CD14-positive monocyte (primary cell): ENCODE data around the gene LMTK2. TPM values are rescaled to one million over a fixed set of nuclear protein-coding genes. Genes with fewer than 3 reads are reported as not detected.

Experiments
- DNase-seq, 3 donors: peaks; one replicate each; pipeline ENCODE4 v3.0.0-alpha.2; 2011 to 2022
- H2AFZ ChIP-seq: 2 replicates; pipeline ENCODE4 v1.6.0; 2012; ENCODE audit warnings: mild to moderate bottlenecking, low read depth, low read length, inconsistent platforms; ENCODE audit not compliant: insufficient read depth, poor library complexity, severe bottlenecking
- H3K27ac ChIP-seq, 2 donors: 1 replicate in 1 of 2; 2 replicates in 1 of 2; pipeline ENCODE4 v1.5.1; 2012 to 2013; ENCODE audit warnings: low read length in 2 of 2, control low read depth in 1 of 2, inconsistent platforms in 1 of 2, low read depth in 1 of 2, mild to moderate bottlenecking in 1 of 2
- H3K27me3 ChIP-seq, 2 donors: one replicate each; pipeline versions ENCODE4 v1.6.0 to v1.6.1; 2011 to 2013; ENCODE audit warnings: low read length in 2 of 2; ENCODE audit not compliant: control insufficient read depth in 2 of 2, insufficient read depth in 2 of 2
- H3K36me3 ChIP-seq, 2 donors: replicated peaks in 1 of 2; 1 replicate in 1 of 2; 2 replicates in 1 of 2; pipeline versions ENCODE4 v1.5.1 to v1.6.1; 2012 to 2013; ENCODE audit warnings: low read length in 2 of 2, control low read depth in 1 of 2, inconsistent platforms in 1 of 2, mild to moderate bottlenecking in 1 of 2; ENCODE audit not compliant: insufficient read depth in 2 of 2, control insufficient read depth in 1 of 2
- H3K4me1 ChIP-seq, 2 donors: 1 replicate in 1 of 2; 2 replicates in 1 of 2; pipeline versions ENCODE4 v1.5.1 to v1.6.1; 2012 to 2013; ENCODE audit warnings: low read length in 2 of 2, control low read depth in 1 of 2, inconsistent platforms in 1 of 2, mild to moderate bottlenecking in 1 of 2, moderate library complexity in 1 of 2; ENCODE audit not compliant: insufficient read depth in 2 of 2, control insufficient read depth in 1 of 2
- H3K4me2 ChIP-seq: replicated peaks from 2 replicates; pipeline ENCODE3; 2012; ENCODE audit warnings: low read length, moderate library complexity, mild to moderate bottlenecking; ENCODE audit not compliant: poor library complexity, severe bottlenecking; ENCODE audit errors: extremely low read depth
- H3K4me3 ChIP-seq, 3 experiments: fragments of 200-600 bp in 1 of 3; sonication (generic) in 1 of 3; replicated peaks in 1 of 3; 1 replicate in 2 of 3; 2 replicates in 1 of 3; pipeline ENCODE4 v1.5.1; 2011 to 2013; ENCODE audit warnings: low read length in 3 of 3, mild to moderate bottlenecking in 3 of 3, control low read depth in 2 of 3, low read depth in 2 of 3, inconsistent platforms in 1 of 3, moderate library complexity in 1 of 3
- H3K79me2 ChIP-seq: 2 replicates; pipeline ENCODE4 v1.6.0; 2012; ENCODE audit warnings: mild to moderate bottlenecking, control low read depth, inconsistent platforms, low read length, moderate library complexity; ENCODE audit not compliant: insufficient read depth
- H3K9ac ChIP-seq: 2 replicates; pipeline ENCODE4 v1.6.0; 2017; ENCODE audit warnings: low read length, mild to moderate bottlenecking; ENCODE audit not compliant: insufficient read depth, poor library complexity, severe bottlenecking
- H3K9me3 ChIP-seq, 2 donors: replicated peaks in 1 of 2; 1 replicate in 1 of 2; 2 replicates in 1 of 2; pipeline versions ENCODE4 v1.5.1 to v1.6.1; 2012 to 2013; ENCODE audit warnings: low read length in 2 of 2, control low read depth in 1 of 2; ENCODE audit not compliant: control insufficient read depth in 1 of 2, insufficient read depth in 1 of 2
- H4K20me1 ChIP-seq: 2 replicates; pipeline ENCODE4 v1.6.0; 2012; ENCODE audit warnings: mild to moderate bottlenecking, low read length, control low read depth, moderate library complexity; ENCODE audit not compliant: insufficient read depth
- H3K27ac Mint-ChIP-seq, 7 donors: one replicate each; pipeline ENCODE4 v1.8.0; 2020; ENCODE audit warnings: mild to moderate bottlenecking in 7 of 7, mixed read lengths in 7 of 7, moderate library complexity in 6 of 7, inconsistent platforms in 2 of 7
- H3K27me3 Mint-ChIP-seq, 3 donors: one replicate each; pipeline ENCODE4 v1.8.0; 2021 to 2022; ENCODE audit warnings: low read depth in 3 of 3, mild to moderate bottlenecking in 3 of 3, mixed read lengths in 3 of 3, moderate library complexity in 3 of 3, inconsistent platforms in 1 of 3
- H3K36me3 Mint-ChIP-seq, 2 donors: one replicate each; pipeline ENCODE4 v1.8.0; 2020; ENCODE audit warnings: mixed read lengths in 2 of 2, inconsistent platforms in 1 of 2, mild to moderate bottlenecking in 1 of 2
- H3K4me1 Mint-ChIP-seq: one replicate; pipeline ENCODE4 v1.8.0; 2020; ENCODE audit warnings: mild to moderate bottlenecking, mixed read lengths
- H3K4me3 Mint-ChIP-seq, 2 donors: one replicate each; pipeline ENCODE4 v1.8.0; 2020; ENCODE audit warnings: mild to moderate bottlenecking in 2 of 2, mixed read lengths in 2 of 2, moderate library complexity in 1 of 2
- H3K9me3 Mint-ChIP-seq, 7 donors: one replicate each; pipeline ENCODE4 v1.8.0; 2020 to 2022; ENCODE audit warnings: mixed read lengths in 7 of 7, mild to moderate bottlenecking in 6 of 7, moderate library complexity in 6 of 7, inconsistent platforms in 2 of 7
- CTCF ChIP-seq: fragments of 200-600 bp; IDR thresholded peaks from one replicate; pipeline ENCODE4 v1.8.0; 2022; ENCODE audit warnings: antibody characterized with exemption, mild to moderate bottlenecking
- WGBS: methylation state at CpG from one replicate; pipeline ENCODE4 v1.1.5; 2013; ENCODE audit warnings: missing lambda C conversion rate; ENCODE audit not compliant: insufficient coverage; 5-methylcytosine and 5-hydroxymethylcytosine counted together
- intact Hi-C, 2 donors: fragments of 100-400 bp; cut with micrococcal nuclease; formaldehyde crosslinking; loops; one replicate each; pipeline versions ENCODE4 v1.15.0 to v1.15.1; 2023
- polyA plus RNA-seq, 3 donors: library from polyadenylated mRNA; depleted of rRNA in 1 of 3; unstranded in 2 of 3; stranded (reverse) in 1 of 3; fragments of 300-500 nt in 2 of 3; fragments of >200 nt in 1 of 3; fragmentation: Illumina TruSeq in 2 of 3; gene quantifications; 1 replicate in 2 of 3; 2 replicates in 1 of 3; pipeline ENCODE4 v1.2.3, GENCODE V29; 2012 to 2021

Gene LMTK2
- polyA plus RNA-seq, 3 donors = 1.7 to 9.2 (median 1.8) TPM

- no peaks in the 10 kb centered on the region for H3K4me1 ChIP-seq
- H3K36me3 ChIP-seq = no peaks in the 10 kb centered on the region
- H3K9me3 ChIP-seq = peaks cover 0 to 2% of the 10 kb centered on the region in 2 donors
- H3K9ac ChIP-seq = no peak overlapping the region
- peaks cover 4 to 16% (median 10%) of the 10 kb centered on the region in 3 donors for H3K27me3 Mint-ChIP-seq
- peaks cover 0 to 7% (median 1%) of the 10 kb centered on the region in 7 donors for H3K9me3 Mint-ChIP-seq
- H3K4me1 Mint-ChIP-seq = no peaks in the 10 kb centered on the region
- no peaks in the 10 kb centered on the region for H3K79me2 ChIP-seq
- no peaks in the 10 kb centered on the region for H4K20me1 ChIP-seq
- no peaks in the 10 kb centered on the region for H3K36me3 Mint-ChIP-seq
- no peak overlapping the region for H2AFZ ChIP-seq
- H3K27ac ChIP-seq = no peak overlapping the region
- H3K4me3 Mint-ChIP-seq = no peak overlapping the region
- no peak for TF ChIP-seq CTCF
- no peak overlapping the region for H3K4me2 ChIP-seq
- H3K27me3 ChIP-seq = no peaks in the 10 kb centered on the region
- no peak overlapping the region for H3K4me3 ChIP-seq
- no peak for DNase-seq
- intact Hi-C loops = no loop called here
- no peak overlapping the region for H3K27ac Mint-ChIP-seq
- WGBS = 82% methylated on average over 9 of the region's 10 CpGs
These were observed 48.5 kb upstream of the LMTK2 start for GRCh38 chr7:98058186-98058585.

- Mint-ChIP-seq H3K9me3 (peaks cover 0 to 33% (median 8%) of the 10 kb centered on the region in 7 donors), H3K36me3 (no peaks in the 10 kb centered on the region), H3K27me3 (peaks cover 1 to 19% (median 9%) of the 10 kb centered on the region in 3 donors), H3K4me1 (no peaks in the 10 kb centered on the region), H3K4me3 (no peak overlapping the region), H3K27ac (no peak overlapping the region)
- Histone ChIP-seq H2AFZ (no peak overlapping the region), H3K4me1 (no peaks in the 10 kb centered on the region), H4K20me1 (no peaks in the 10 kb centered on the region), H3K9ac (no peak overlapping the region), H3K4me3 (no peak overlapping the region), H3K27me3 (no peaks in the 10 kb centered on the region), H3K79me2 (no peaks in the 10 kb centered on the region), H3K9me3 (peaks cover 0 to 5% of the 10 kb centered on the region in 2 donors), H3K4me2 (no peak overlapping the region), H3K27ac (no peak overlapping the region), H3K36me3 (no peaks in the 10 kb centered on the region)
- no peak for TF ChIP-seq CTCF
- no CpG with 5 or more reads among the region's 1 CpG for WGBS
- no peak for DNase-seq
- intact Hi-C loops = no loop called here
These were observed 42.4 kb upstream of the LMTK2 start for GRCh38 chr7:98064233-98064632.
